HCT116 (cell line): ENCODE measurements around the gene STPG1. TPM values are rescaled to one million over a fixed set of nuclear protein-coding genes. Genes with fewer than 3 reads are reported as not detected.
"Not testable (repeated sequence)": the region's sequence is repeated elsewhere in the genome, so short reads cannot be mapped to it uniquely, and the experiment has no call there.

ENCODE experiments used
- ATAC-seq: fragments of 200-7000 bp; cut with Tn5 transposase; 2 replicates; pipeline ENCODE4 v1.9.1; 2020; ENCODE audit warnings: mild to moderate bottlenecking, moderate library complexity
- Bru-seq: library from RNA; stranded (reverse); fragments of 400-500 nt; gene quantifications from one replicate; lab custom pipeline; 2021; lab: Mats Ljungman, UMichigan
- BruChase-seq, 2 experiments: library from RNA; stranded (reverse); fragments of 400-500 nt; gene quantifications; one replicate each; lab custom pipeline; 2021; lab: Mats Ljungman, UMichigan
- BruUV-seq: library from RNA; stranded (reverse); fragments of 400-500 nt; replicated peaks from 2 replicates; lab custom pipeline; 2021; lab: Mats Ljungman, UMichigan
- CTCF ChIA-PET: fragments of 300-600 bp; sonication (Branson Sonifier 250); formaldehyde crosslinking; loops from one replicate; lab custom pipeline; 2021; ENCODE audit warnings: antibody characterized with exemption; lab: Charles Lee
- POLR2A ChIA-PET: fragments of 300-600, 350-600 bp; sonication (Branson Sonifier 250); formaldehyde crosslinking; loops from one replicate; lab custom pipeline; 2021; ENCODE audit warnings: antibody characterized with exemption; lab: Charles Lee
- RAD21 ChIA-PET, 2 experiments: fragments of 300-600 bp; sonication (Branson Sonifier 250); formaldehyde crosslinking; loops; one replicate each; lab custom pipeline; 2023; ENCODE audit warnings: low total read pairs in 2 of 2; ENCODE audit not compliant: uncharacterized antibody in 2 of 2, unreplicated experiment in 2 of 2, low non-redundant PET in 1 of 2; lab: Charles Lee
- DNase-seq: peaks from one replicate; pipeline ENCODE4 v3.0.0-alpha.2; 2010; ENCODE audit warnings: low read depth, low spot score
- H2AFZ ChIP-seq: fragments of 200-600 bp; shearing (Covaris generic), sonication (generic); 2 replicates; pipeline ENCODE4 v1.6.1; 2017; ENCODE audit warnings: low read depth, mixed run types, mixed read lengths, antibody characterized with exemption, low read length; ENCODE audit not compliant: poor library complexity, severe bottlenecking
- H3K27ac ChIP-seq: 2 replicates; pipeline ENCODE4 v1.5.1; 2012; ENCODE audit warnings: low read depth, low read length
- H3K27me3 ChIP-seq: fragments of 200-600 bp; sonication (generic); 2 replicates; pipeline ENCODE4 v1.6.1; 2016; ENCODE audit warnings: mixed run types, low read length, mixed read lengths; ENCODE audit not compliant: insufficient read depth
- H3K36me3 ChIP-seq, 2 experiments: fragments of 200-500 bp in 1 of 2; fragments of 200-600 bp in 1 of 2; sonication (Bioruptor generic) in 1 of 2; sonication (generic) in 1 of 2; 2 replicates each; pipeline versions ENCODE4 v1.5.1 to v1.6.1; 2014 to 2016; ENCODE audit warnings: low read length in 2 of 2, inconsistent platforms in 1 of 2, mixed read lengths in 1 of 2, mixed run types in 1 of 2; ENCODE audit not compliant: insufficient read depth in 2 of 2, control insufficient read depth in 1 of 2
- H3K4me1 ChIP-seq, 2 experiments: fragments of 200-600 bp in 1 of 2; sonication (generic) in 1 of 2; 2 replicates each; pipeline versions ENCODE4 v1.5.1 to v1.6.1; 2012 to 2017; ENCODE audit warnings: low read length in 2 of 2, inconsistent platforms in 1 of 2, mild to moderate bottlenecking in 1 of 2, mixed read lengths in 1 of 2, mixed run types in 1 of 2, moderate library complexity in 1 of 2; ENCODE audit not compliant: insufficient read depth in 2 of 2, control insufficient read depth in 1 of 2
- H3K4me2 ChIP-seq: fragments of 200-600 bp; sonication (generic); 2 replicates; pipeline ENCODE4 v1.6.1; 2017; ENCODE audit warnings: mixed run types, low read length, mixed read lengths
- H3K4me3 ChIP-seq, 2 experiments: fragments of 200-600 bp in 1 of 2; sonication (generic) in 1 of 2; replicated peaks in 1 of 2; 2 replicates each; pipeline ENCODE4 v1.5.1; 2011 to 2016; ENCODE audit warnings: low read length in 2 of 2, control low read depth in 1 of 2, low read depth in 1 of 2, mild to moderate bottlenecking in 1 of 2, mixed read lengths in 1 of 2, mixed run types in 1 of 2
- H3K79me2 ChIP-seq: fragments of 200-600 bp; sonication (generic); 2 replicates; pipeline ENCODE4 v1.6.1; 2017; ENCODE audit warnings: mild to moderate bottlenecking, mixed run types, low read length, moderate library complexity, mixed read lengths; ENCODE audit not compliant: insufficient read depth
- H3K9ac ChIP-seq: fragments of 200-600 bp; sonication (generic); 2 replicates; pipeline ENCODE4 v1.6.1; 2016; ENCODE audit warnings: low read length, mixed read lengths
- H3K9me2 ChIP-seq: fragments of 200-600 bp; sonication (generic), shearing (Covaris generic); 2 replicates; pipeline ENCODE4 v1.6.1; 2017; ENCODE audit warnings: mixed run types, mild to moderate bottlenecking, moderate library complexity; ENCODE audit not compliant: insufficient read depth
- H3K9me3 ChIP-seq, 2 experiments: fragments of 200-500 bp in 1 of 2; fragments of 200-600 bp in 1 of 2; sonication (Bioruptor generic) in 1 of 2; sonication (generic) in 1 of 2; 2 replicates each; pipeline ENCODE4 v1.6.1; 2014 to 2017; ENCODE audit warnings: low read length in 2 of 2, mixed read lengths in 2 of 2, inconsistent platforms in 1 of 2, low read depth in 1 of 2, mild to moderate bottlenecking in 1 of 2, mixed run types in 1 of 2, moderate library complexity in 1 of 2; ENCODE audit not compliant: control insufficient read depth in 1 of 2, insufficient read depth in 1 of 2
- H4K20me1 ChIP-seq: fragments of 200-600 bp; sonication (generic), shearing (Covaris generic); 2 replicates; pipeline ENCODE4 v1.6.1; 2017; ENCODE audit warnings: mixed run types, mild to moderate bottlenecking, moderate library complexity; ENCODE audit not compliant: insufficient read depth
- CBX3 ChIP-seq: IDR thresholded peaks from 2 replicates; pipeline ENCODE4 v1.6.1; 2012; ENCODE audit warnings: low read depth
- EGR1 ChIP-seq: IDR thresholded peaks from 2 replicates; pipeline ENCODE4 v1.6.1; 2012; ENCODE audit warnings: low read depth
- FOSL1 ChIP-seq: IDR thresholded peaks from 2 replicates; pipeline ENCODE4 v1.6.1; 2012; ENCODE audit warnings: low read depth
- JUND ChIP-seq: IDR thresholded peaks from 2 replicates; pipeline ENCODE4 v1.6.1; 2012
- POLR2AphosphoS5 ChIP-seq: IDR thresholded peaks from 2 replicates; pipeline ENCODE4 v1.6.1; 2011; ENCODE audit warnings: mild to moderate bottlenecking, low read depth, low read length, moderate library complexity
- SP1 ChIP-seq: IDR thresholded peaks from 2 replicates; pipeline ENCODE4 v1.6.1; 2012; ENCODE audit warnings: low read depth
- ZFX ChIP-seq: fragments of 450-650 bp; IDR thresholded peaks from 2 replicates; pipeline ENCODE4 v1.6.1; 2017
- intact Hi-C: fragments of 100-400 bp; cut with micrococcal nuclease; formaldehyde crosslinking; loops from 2 replicates; pipeline ENCODE4 v1.10.0; 2022
- long read RNA-seq: library from polyadenylated mRNA; unstranded; transcript quantifications from one replicate; pipeline ENCODE4 v2.0.0, GENCODE V29; 2021; ENCODE audit not compliant: unreplicated experiment
- polyA plus RNA-seq: library from polyadenylated mRNA; unstranded; fragments of >200 nt; gene quantifications from 2 replicates; pipeline ENCODE4 v1.2.1, GENCODE V29; 2012; ENCODE audit warnings: missing spikeins
- total RNA-seq: library from RNA; stranded (reverse); gene quantifications from one replicate; pipeline ENCODE4 v1.2.1, GENCODE V29; 2021; ENCODE audit not compliant: unreplicated experiment
- TF ChIP-seq, protein P1 (sequence below): IDR thresholded peaks from 2 replicates; pipeline ENCODE4 v1.6.1; 2012

The STPG1 gene
- total RNA-seq (13.4 TPM), Bru-seq, nascent RNA (percentile 59 among the genes with signal in this experiment), BruChase-seq, experiment 1, labeled RNA remaining after a 6-hour chase (percentile 50 among the genes with signal in this experiment), BruChase-seq, experiment 2, labeled RNA remaining after a 2-hour chase (percentile 51 among the genes with signal in this experiment)
- polyA plus RNA-seq = 8.2 and 10.3 TPM in 2 replicates
- long read RNA-seq, transcript STPG1-202 (9 exons, 2,715 nt) = major isoform, 5 of 22 reads
- long read RNA-seq, partial matches to known transcripts = 14 of 22 reads
- long read RNA-seq, other reads (novel, unspliced or antisense) = 2 of 22 reads

- intact Hi-C loops = loop anchor here (2.0 to 10.0 kb wide), 2 partner anchors 111 to 221 kb away; no protein-coding TSS in a partner anchor
- Histone ChIP-seq H3K9me2 (no peaks in the 10 kb centered on the region), H2AFZ (peak within 1 kb of the TSS; percentile 59), H3K36me3 (no peaks in the 10 kb centered on the region), H3K9ac (peak within 1 kb of the TSS; percentile 82), H3K4me3 (peak within 1 kb of the TSS; percentile 74 to 81), H4K20me1 (no peaks in the 10 kb centered on the region), H3K27ac (peak within 1 kb of the TSS; percentile 46; the same call in 1 of the 2 replicates), H3K27me3 (no peaks in the 10 kb centered on the region), H3K4me2 (peak within 1 kb of the TSS; percentile 96), H3K79me2 (no peaks in the 10 kb centered on the region), H3K9me3 (no peaks in the 10 kb centered on the region), H3K4me1 (peaks cover 31 to 82% of the 10 kb centered on the region in 2 experiments)
- ATAC-seq (peak; percentile 59), DNase-seq (peak; percentile 92)
- RAD21 ChIA-PET = interaction anchor here in 1 of 2 experiments (0.6 kb wide), 1 partner anchor 822 kb away, joined by 4 read pairs; no protein-coding TSS in a partner anchor
- CTCF ChIA-PET = interaction anchor here (0.8 to 2.0 kb wide), 5 partner anchors 22 to 223 kb away, joined by 3 to 14 read pairs (median 4); no protein-coding TSS in a partner anchor
- BruUV-seq = TSS peak; percentile 77
- POLR2A ChIA-PET = no interaction called here
- TF ChIP-seq POLR2AphosphoS5 (peak; percentile 76), JUND (no peak), EGR1 (peak; percentile 49; the same call in 1 of the 2 replicates), ZFX (peak; percentile 47; the same call in 1 of the 2 replicates), SP1 (peak; percentile 90)
- TF ChIP-seq, protein P1, sequence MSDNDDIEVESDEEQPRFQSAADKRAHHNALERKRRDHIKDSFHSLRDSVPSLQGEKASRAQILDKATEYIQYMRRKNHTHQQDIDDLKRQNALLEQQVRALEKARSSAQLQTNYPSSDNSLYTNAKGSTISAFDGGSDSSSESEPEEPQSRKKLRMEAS = 0 out of 2 replicates have a peak, but pooled peaks have one; percentile 8
Measured at GRCh38 chr1:24413350-24414163, at the start of gene STPG1. STPG1 (minus strand) TSS chr1:24413782; CDS start chr1:24401388, 12,394 bp downstream.

DNA sequence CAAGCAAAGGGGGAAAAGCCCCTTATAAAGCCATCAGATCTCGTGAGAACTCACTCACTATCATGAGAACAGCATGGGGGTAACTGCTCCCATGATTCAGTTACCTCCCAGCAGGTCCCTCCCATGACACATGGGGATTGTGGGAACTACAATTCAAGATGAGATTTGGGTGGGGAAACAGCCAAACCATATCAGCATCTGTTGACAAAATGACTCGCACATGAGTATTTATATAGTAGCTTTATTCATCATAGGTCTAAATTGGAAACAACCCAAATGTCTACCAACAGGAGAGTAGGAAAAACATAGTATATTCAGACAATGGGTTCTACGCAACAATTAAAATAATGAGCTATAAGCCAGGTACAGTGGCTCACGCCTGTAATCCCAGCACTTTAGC lies 48.5 kb upstream of the STPG1 start:
- peak; percentile 7 for DNase-seq
- not testable (repeated sequence) for H2AFZ ChIP-seq

More for the DNA sequence above, 48.5 kb upstream of the STPG1 start:
- peak; percentile 25; the same call in 1 of the 2 replicates for TF ChIP-seq JUND
- peak; percentile 22; the same call in 1 of the 2 replicates for TF ChIP-seq SP1
- peak; percentile 62; the same call in 1 of the 2 replicates for TF ChIP-seq CBX3
- peak; percentile 66 for TF ChIP-seq FOSL1
- H3K9me3 ChIP-seq, H3K79me2 ChIP-seq, H3K9ac ChIP-seq, H4K20me1 ChIP-seq, H3K36me3 ChIP-seq, CTCF ChIA-PET, H3K27ac ChIP-seq, H3K4me1 ChIP-seq, H3K4me3 ChIP-seq, H3K27me3 ChIP-seq, BruUV-seq, H3K9me2 ChIP-seq, POLR2A ChIA-PET, RAD21 ChIA-PET, intact Hi-C loops, ATAC-seq: not testable (repeated sequence)
- H3K4me2 ChIP-seq = 0 out of 2 replicates have a peak overlapping the region, but pooled peaks have one; percentile 19
